SK-N-MC (cell line): ENCODE data around the gene MTUS2.

Source experiments
- EZH2 ChIP-seq: fragments of 200-600 bp; sonication (generic); IDR thresholded peaks from one replicate; pipeline ENCODE4 v1.6.1; 2017; ENCODE audit warnings: antibody characterized with exemption
- FOXP2 ChIP-seq: optimal IDR thresholded peaks from 2 replicates; pipeline ENCODE3; 2011; ENCODE audit warnings: mild to moderate bottlenecking, moderate library complexity; ENCODE audit not compliant: insufficient read depth; ENCODE audit errors: extremely low read length, control extremely low read depth
- POLR2AphosphoS5 ChIP-seq: IDR thresholded peaks from 2 replicates; pipeline ENCODE4 v1.6.1; 2012; ENCODE audit warnings: mild to moderate bottlenecking, low read depth, low read length, borderline replicate concordance

DNA sequence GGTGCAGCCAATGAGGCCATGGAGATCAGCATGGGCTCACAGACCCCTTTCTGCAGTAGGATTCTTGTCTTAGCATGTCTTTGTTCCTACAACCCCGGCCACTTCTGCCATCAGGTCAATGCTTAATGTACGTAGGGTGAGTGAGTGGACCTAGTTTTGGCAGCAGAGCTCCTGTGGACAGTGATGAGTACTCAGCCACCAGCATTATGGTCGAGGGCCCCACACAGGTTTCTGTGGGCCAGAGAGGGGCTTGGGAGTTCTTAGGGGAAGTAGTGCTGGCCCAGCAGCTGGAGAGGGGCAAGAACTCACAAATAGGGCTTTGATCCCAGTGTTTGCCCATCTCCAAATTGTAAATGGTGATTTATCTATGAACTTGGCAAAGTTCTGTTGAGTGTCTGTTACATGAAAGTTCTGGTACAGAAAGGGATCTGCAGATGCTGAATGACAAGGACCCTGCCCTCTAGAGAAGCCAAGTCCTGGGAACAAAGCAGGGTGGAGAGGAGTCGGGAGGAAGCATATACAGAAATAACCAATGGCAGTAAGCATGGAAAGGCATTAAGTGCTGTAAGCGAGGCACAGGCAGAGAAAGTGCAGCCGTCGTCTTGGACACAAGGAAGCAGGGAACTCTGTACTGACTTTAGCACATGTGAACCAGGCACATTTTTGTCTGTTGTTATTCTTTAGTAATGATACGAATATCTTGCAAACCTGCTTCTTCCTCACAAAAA lies 185.1 kb downstream of the MTUS2 start:
- no peak for TF ChIP-seq EZH2
- no peak for TF ChIP-seq POLR2AphosphoS5
- no peak for TF ChIP-seq FOXP2
